Ramos (cell line): ENCODE results near the gene HPSE2.

Experiments used
- in situ Hi-C: fragments of 300-500 bp; cut with MboI; formaldehyde crosslinking; loops from one replicate; pipeline ENCODE4 v1.14.3; 2022; ENCODE audit warnings: low sequenced_read_pairs; ENCODE audit not compliant: unreplicated experiment

HPSE2 gene

DNA sequence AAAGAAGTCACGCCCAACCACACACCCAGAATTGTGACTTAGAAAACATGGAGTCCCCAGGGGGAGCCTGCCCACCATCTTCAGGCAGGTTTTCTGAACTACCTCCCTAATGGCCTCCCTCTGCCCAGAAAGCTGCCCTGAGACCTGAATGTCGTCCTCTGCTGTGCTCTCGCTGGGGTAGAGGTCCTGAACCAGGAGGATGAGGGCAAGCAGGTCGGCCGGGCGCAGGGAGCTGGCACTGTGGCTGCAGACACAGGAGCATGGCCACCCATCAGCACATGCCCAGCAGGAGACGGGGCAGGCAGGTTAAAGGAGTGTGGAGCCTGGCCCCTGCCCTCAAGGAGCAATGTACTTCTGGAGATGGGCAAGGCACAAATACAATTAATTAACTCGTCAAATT is 805.2 kb downstream of the HPSE2 start:
- in situ Hi-C loops: no loop called here

DNA sequence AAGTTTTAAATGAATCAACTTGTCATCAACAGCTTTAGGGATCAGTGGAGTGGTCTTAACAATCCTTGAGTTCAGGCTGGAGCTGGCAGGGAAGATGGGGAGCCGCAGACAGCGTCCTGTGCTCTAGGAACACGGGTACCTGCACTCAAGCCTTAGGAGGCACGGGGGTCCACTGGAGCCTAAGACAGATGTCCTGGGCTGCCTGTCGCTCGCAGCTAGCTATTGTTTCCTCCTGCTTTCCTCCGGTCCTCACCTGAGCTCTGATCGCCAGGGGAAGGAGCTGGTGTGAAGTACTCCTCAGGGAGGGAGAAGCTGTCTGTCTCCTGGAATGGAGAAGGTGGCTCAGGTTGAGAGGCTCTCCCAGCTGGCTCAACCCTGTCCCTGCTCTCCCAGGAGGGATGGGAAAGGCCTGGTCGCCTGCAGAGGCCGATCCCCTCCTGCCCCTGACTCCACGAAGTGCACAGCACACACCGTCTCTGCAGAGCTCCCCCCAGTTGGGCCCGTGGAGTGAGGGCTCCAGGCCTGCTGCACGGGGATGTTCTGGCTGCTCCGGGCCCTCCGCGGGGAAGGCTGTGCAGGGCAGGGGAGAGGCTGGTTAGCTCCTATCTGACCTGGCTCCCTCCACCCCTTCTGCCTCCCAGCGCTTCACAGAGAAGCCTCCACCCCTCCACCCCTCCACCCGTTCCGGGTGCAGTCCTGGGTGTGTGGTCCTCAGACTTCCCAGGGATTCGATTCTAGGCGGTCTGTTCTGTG is 806.2 kb downstream of the HPSE2 start:
- in situ Hi-C loops: no loop called here

DNA sequence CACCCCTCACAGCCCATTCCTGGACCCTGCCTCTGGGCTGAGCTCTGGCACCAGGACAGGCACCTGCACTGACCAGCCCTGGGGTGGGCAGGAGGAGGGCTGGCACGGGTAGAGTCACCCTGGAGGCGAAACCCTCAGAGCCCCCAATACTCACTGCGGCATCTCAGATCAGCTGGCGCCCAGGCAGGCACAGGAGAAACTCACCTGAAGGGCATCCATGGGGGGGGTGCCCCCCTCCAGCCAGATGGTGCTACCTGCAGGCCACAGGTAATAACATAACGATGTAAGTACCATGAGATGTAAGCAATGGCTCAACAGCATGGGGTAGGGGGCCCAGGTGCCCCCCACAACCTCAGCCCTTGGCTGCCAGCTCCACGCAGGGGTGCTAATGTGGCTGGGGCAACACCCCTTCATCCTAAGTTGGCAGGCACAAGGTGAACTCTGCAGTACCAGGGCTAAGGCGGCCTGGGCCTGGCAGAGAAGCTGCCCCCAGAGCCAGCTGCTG is 808.6 kb downstream of the HPSE2 start:
- in situ Hi-C loops: no loop called here

DNA sequence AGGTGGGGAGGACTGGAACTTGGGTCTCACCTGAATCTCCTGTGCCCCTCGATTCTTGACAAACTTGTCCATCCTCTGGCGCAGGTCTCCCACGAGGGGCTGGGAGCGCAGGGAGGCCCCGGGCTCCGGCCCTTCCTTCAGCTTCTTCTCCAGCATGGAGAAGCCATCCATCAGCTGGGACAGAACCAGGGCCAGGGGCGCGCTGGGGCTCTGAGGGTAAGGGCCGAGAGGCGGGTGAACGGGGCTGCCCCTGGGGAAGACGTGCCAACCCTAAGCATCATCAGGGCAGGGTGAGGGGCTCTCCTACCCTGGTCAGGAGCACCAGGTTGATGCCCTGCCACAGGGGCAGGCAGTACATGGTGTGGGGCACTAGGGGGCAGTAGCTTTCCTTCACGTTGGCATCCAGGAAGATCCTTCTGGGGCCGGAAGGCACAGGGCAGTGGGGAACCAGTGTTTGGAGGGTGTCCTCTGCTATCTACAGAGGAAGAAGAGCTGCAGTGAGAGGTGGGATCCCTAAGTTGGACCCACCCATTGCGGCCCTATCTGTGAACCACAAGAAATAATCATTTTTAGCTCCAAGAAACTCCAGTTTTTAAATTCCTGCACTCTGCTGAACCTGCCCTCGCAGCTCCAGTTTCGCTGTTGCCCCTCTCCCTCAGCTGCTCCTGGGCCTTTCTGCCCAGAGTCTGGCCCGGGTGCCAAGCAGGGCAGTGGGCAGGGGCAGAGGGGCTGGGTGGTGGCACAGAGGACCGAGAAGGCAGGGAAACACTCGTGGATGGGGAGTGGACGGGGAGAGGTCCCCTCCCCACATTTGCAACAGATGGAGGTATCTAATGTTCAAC is 809.9 kb downstream of the HPSE2 start:
- in situ Hi-C loops: no loop called here

DNA sequence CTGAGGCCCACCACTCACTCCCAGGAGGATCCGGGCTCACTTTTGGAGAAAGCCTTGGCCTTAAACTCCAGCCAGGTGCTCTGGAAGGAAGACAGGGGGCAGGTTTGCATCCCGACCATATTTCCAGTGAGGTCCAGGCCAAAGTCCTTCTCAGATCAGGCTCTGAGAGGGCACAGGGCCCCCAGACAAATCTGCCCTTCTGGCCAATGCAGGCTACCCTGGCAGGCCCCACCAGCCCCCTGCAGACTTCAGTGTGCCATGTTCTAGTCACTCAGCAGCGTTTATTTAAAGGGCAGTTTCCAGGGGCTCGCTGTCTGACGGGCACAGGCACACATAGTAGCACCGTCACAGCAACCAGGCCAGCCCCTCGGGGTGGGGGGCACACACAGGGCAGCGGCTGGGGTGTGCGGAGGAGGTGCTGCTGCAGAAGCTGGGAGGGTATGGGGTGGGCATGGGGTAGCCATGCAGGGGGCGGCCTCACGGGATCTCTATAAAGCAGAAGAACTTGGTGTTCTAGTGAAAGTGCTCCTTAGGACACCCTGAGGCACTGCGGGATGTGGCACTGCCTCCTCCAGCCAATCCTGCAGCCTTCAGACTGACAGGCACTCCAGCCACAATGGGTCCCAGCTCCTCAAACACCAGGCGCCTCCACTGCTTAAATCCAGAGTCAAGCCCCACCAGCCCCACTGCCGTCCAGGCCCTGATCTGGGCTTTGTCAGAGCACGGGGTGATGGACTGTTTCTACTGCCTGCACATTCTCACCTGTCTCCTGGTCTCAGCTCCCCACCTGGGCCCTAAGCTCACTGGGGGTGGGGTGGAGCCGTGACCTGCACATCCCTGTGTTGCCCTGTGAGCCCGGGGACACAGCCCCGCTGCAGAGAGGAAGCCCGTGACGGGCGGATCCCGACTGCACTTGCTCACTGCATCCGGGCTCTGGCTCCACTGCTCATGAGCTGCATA is 811.1 kb downstream of the HPSE2 start:
- in situ Hi-C loops: no loop called here

DNA sequence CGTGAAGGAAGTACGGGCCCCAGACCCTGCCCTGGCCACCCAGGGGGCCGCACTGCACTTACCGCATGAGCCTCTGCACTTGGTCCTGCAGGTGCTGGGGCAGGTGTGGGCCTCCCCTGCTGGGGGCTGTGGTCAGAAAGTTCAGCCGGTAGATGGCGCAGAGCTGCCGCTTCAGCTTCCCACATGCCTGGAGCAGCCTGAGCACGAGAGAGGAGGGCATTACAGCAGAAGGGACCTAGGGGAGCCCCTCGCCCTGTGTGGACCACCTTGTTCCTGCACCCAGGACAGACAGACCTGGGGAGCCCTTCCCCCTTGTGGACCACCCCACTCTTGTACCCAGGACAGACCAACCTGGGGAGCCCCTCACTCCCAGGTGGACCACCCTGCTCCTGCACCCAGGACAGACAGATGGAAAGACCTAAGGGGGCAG is 811.9 kb downstream of the HPSE2 start:
- in situ Hi-C loops: no loop called here

DNA sequence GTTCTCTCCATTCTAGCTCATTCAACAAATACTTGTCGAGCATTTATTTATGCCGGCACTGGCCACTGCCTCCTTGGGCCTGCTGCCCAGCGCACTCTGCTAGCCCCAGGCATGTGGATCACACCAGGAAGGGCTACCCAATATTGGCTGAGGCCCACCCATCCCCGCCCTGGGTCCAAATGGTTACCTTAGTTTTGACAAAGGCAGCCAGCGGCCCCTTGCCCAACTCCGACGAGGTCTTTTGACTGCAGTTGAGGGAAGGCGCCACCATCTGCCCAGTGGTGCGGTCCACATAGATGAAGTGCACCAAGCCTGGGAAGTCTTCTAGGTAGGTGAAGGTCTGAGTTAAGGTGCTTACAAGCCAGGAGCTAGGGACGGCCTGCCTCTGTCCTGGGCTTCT is 813.5 kb downstream of the HPSE2 start:
- in situ Hi-C loops: no loop called here

DNA sequence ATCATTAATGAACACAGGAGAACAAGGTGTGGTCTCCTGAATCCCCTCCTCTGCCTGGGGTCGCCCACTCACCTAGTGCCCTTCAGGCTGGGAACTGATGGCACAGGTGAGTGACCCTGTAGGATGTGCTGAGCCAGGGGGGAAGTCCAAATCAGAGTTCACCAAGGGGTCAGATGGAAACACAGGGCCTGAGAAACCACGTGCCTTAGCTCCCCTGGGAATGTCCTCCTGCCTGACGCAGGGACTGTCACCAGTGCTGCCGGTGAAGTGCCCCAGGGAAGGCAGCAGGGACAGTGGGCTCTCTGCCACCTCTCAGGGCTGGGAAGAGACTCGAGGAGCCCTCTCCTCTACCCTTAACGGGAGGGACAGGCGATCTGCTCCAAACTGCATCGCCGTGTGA is 814.9 kb downstream of the HPSE2 start:
- in situ Hi-C loops: no loop called here

DNA sequence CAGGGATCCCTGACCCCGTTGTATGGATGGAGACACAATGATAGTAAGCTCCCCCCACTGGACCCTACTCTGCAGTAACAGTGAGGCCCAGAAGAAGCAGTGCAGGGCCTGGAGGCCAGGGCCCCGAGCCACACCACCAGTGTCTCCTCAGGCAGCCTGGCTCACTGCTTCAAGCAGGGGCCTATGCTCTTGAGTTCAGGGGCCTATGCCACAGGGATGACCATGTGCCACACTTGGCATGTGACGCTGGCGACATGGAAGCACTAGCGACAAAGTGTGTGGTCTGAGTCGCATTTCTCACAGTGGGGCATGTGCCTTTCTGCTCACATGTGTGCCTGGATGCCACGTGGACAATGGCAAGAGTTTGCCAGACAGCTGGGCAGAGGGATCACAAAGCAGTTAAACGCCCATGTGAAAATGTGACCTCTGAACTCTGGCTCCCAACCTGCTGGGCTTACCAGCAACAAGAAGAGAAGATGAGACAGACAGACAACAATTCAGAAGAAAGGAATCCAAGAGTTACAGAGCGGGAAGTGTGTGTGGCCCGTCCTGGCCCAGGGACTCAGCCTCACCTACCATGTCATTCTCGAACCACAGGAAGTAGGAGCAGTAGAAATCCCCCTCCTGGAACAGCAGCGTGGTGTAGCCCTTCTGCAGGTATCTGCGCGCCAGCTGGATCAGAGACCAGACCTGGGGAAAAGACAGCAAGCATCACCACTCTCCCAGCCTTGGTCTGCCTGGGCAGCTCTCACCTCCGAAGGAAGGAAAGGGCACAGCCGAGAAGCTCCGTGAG is 816.0 kb downstream of the HPSE2 start:
- in situ Hi-C loops: no loop called here

DNA sequence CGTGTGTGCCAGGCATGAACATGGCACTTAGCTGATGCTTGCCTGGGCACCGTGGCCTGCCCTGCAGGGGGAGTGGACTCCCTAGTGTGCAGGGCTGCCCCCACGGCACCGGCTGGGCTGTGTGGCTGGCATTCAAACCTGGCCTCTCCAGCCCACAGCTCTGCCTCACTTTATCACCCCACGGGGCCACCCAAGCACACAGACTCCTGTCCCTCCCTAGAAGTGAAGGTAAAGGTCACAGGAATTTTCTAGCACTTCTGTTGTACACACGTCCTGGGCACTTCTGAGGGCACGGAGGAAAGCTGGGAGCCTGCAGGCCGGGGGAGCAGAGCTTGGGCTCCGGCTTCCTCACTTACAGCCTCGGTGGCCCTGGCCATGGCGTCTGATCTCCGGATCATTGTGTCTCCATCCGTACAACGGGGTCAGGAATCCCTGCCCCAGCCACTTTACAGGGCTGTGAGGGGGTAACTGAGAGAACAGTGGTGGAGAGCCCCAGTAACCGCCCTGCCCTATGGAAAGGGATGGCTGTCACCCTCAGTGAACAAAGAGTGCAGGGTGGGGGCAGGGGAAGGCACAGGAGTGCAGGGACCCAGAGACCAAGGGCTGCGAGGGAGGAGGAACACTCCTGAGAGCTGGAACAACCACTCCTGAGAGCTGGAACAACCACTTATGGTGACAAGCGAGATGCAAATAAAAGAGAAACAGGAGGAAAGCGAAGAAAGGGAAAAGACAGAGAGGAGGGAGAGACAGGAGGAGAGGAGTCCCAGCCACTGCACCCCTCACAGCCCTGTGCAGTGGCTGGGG is 816.8 kb downstream of the HPSE2 start:
- in situ Hi-C loops: no loop called here

DNA sequence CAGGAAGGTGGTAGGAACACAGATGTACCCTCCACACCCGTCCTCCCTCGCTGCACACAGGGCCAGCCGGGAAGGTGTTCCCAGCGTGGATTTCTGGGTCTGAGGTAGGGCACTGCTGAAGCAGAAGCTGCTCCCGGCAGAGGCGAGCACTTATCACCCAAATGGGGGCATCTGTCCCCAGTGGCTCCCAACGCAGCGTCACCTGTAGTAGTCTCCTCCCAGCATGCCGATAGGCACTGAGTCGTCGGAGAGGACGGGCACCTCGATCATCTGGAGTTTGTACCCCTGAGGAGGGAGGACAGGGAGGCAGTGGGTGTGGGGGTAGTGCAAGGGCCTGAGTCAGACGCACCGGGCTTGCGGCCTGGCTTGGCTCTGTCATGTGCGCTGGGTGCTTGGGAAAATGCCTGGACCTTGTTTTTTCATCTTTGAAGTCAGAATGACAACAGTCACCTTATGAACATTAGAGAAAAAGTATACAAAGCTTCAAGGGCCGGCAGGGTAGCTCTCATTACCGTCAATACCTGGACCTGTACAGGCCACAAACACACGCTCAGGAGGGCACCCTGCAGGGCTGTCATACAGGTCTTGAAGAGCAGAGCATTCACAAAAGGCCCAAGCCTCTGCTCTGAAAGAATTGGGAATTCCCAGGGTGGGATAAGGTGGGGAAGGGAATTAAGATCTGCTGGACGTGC is 817.5 kb downstream of the HPSE2 start:
- in situ Hi-C loops: no loop called here

DNA sequence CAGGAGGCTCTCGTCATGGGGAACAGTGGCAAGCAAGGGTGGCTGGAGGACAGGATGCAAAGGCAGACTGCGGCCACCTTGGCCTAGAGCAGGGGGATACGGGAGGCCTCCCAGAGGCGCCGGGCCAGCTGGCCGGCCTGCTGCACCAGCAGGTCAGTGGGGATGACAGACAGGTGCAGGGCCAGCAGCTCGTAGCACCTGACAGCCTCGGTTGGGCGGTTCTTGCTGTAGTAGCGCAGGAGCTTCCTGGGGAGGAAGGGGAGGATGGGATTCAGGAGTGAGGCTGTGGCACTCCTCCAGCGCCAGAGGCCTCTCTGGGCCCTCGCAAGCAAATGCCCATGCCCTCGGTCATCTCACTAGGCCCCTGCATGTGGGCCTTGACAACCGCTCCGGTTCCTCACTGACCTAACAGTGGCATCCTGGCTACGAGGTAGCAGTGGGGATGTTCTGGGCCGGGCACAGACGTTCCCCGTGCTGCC is 818.1 kb downstream of the HPSE2 start:
- in situ Hi-C loops: no loop called here

DNA sequence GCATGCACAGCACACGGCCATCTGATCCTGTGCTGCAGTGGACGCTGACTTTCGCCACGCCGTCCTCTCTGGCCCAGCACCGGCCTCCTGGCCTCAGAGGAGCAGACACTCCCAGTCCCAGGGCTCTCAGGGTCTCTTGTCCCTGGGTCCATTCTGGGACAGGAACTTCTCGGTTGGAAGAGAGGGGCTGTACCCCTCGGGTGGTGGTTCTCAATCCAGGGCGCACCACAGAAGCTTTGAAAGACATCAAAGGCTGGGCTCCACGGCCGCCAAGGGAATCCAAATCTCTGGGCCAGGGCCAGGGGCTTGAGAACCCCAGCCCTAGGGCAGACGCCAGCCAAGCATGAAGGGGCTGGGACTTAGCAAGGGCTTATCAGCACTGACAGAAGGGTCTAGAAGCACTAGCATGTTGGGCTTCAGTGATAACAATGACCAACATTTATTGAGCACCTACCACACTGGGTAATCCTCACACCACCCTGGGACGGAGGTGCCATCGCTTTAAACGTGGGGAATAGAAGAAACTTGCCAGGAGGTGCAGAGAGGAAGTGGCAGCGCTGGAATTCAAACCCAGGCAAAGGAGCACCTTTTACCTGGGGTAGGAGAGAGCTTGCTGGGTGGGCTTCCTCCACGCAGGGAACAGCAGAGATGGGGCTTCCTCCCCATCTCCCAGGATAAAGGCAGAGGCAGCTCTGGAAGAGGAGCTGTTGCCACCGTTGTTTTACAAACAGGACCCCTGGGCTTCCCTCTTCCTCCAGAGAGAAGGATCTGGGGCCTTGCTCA is 818.9 kb downstream of the HPSE2 start:
- in situ Hi-C loops: no loop called here

DNA sequence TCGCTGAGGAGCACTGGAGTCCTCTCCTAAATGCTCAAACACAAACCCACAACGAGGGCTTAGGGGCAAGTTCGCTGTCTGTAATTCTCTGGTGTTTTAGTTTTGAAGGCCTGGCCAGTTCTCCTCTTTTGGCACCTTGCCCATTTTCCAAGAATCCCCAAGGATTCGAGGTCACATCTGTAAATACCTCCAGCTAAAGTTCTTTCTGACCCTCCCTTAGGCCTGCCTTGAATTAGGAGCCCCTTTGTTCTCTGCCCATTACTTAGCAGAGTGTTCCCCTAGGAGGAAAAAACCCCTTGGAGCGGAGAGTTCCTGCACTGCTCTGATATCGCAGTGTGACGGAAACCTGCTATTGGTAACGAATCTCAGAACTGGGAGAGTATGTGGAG is 819.9 kb downstream of the HPSE2 start:
- in situ Hi-C loops: no loop called here

DNA sequence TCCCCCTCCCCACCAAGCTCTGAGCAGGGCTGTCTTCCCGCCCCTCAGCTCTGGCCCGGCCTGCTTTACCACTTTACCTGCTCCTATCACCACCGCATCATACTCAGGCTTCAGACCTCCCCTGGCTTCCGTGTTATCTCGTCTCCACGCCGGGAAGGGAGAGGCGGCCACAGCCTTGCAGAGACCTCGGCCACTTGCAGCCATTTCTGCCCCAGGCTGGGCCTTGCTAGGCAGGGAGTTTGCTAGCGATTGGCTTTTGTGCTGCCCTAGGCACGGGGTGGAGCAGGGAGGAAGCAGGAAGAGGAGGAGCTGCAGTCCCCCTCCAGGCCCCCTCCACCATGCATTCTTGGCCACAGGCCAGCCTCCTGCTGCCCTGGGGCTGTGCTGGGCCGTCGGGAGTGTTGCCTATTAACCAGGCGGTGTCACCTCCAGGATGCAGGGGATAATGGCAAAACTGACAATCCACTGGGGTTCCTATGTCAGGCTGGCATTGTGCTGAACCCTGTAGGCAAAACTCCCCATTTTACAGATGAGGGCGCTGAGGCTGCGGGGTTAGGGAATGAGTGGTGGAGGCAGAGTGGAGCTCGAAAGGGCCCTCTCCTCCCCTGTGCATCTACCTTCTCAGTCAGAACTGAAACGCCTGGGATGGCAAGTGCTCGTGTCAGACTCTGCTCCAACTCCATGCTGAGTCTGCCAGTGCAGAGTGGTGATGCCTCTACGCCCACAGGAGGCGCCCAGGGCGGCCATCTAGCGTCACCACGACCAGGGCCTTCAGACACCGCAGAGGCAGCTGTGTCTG is 820.5 kb downstream of the HPSE2 start, which contains the start of gene PYROXD2:
Gene PYROXD2 (minus strand): TSS at position 251 of the 799 bp plus-strand sequence. CDS start 47 bp downstream, at position 204.
- in situ Hi-C loops: no loop called here

DNA sequence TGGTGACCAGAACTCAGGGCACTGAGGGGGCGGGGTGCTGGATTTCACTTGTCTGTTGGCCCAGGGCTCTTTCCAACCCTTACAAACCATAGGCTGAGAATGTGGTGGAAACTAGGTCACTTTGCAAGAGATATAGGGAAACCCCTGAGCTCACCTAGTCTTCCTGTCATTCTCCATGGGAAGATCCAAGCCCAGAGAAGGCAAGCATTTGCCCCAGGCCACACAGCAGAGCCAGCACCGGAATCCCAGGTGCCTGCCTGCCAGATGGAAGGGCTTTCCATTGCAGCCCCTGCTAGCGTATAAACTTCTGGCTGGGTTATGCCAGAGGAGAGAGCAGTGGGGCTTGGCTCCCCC is 821.1 kb downstream of the HPSE2 start:
- in situ Hi-C loops: no loop called here
